Cortex of kidney (tissue), 1 donor: ENCODE results near the gene SMAP1.
"Not testable (repeated sequence)": the region's sequence is repeated elsewhere in the genome, so short reads cannot be mapped to it uniquely, and the experiment has no call there.

Experiments
- DNase-seq: peaks from one replicate; lab custom pipeline; 2025; lab: John Stamatoyannopoulos, UW

Gene SMAP1

GRCh38 chr6:70740746-70741145 is 73.1 kb downstream of the SMAP1 start:
- DNase-seq = not testable (repeated sequence)

GRCh38 chr6:70742462-70742861 is 74.8 kb downstream of the SMAP1 start:
- DNase-seq = not testable (repeated sequence)

- DNase-seq = no peak
Measured at GRCh38 chr6:70753870-70754380, 86.2 kb downstream of the SMAP1 start.

GRCh38 chr6:70758883-70759282 is 91.2 kb downstream of the SMAP1 start:
- DNase-seq = no peak

GRCh38 chr6:70763754-70764510 is 96.2 kb downstream of the SMAP1 start:
- DNase-seq = no peak

- no peak for DNase-seq
Measured at GRCh38 chr6:70764706-70765105, 97.0 kb downstream of the SMAP1 start.

GRCh38 chr6:70771351-70771750 is 103.7 kb downstream of the SMAP1 start:
- DNase-seq = not testable (repeated sequence)

- DNase-seq = no peak
Measured at GRCh38 chr6:70779934-70780333, 112.3 kb downstream of the SMAP1 start.

- no peak for DNase-seq
Measured at GRCh38 chr6:70790483-70791224, 123.0 kb downstream of the SMAP1 start.

GRCh38 chr6:70797625-70798024 is 129.9 kb downstream of the SMAP1 start:
- DNase-seq = no peak

GRCh38 chr6:70806086-70806485 is 138.4 kb downstream of the SMAP1 start:
- no peak for DNase-seq

- DNase-seq = no peak
Measured at GRCh38 chr6:70811788-70812187, 144.1 kb downstream of the SMAP1 start.

GRCh38 chr6:70813885-70814284 is 146.2 kb downstream of the SMAP1 start:
- DNase-seq = no peak

- no peak for DNase-seq
Measured at GRCh38 chr6:70819646-70820045, 152.0 kb downstream of the SMAP1 start.

GRCh38 chr6:70820778-70821177 is 153.1 kb downstream of the SMAP1 start:
- no peak for DNase-seq

GRCh38 chr6:70821751-70822150 is 154.1 kb downstream of the SMAP1 start:
- DNase-seq = no peak

- no peak for DNase-seq
Measured at GRCh38 chr6:70823651-70824050, 156.0 kb downstream of the SMAP1 start.

GRCh38 chr6:70831427-70831826 is 163.7 kb downstream of the SMAP1 start:
- no peak for DNase-seq

GRCh38 chr6:70834520-70834919 is 166.8 kb downstream of the SMAP1 start:
- no peak for DNase-seq

GRCh38 chr6:70838907-70839285 is 171.2 kb downstream of the SMAP1 start:
- no peak for DNase-seq

GRCh38 chr6:70839286-70840266 is 171.9 kb downstream of the SMAP1 start:
- DNase-seq = no peak

GRCh38 chr6:70841112-70841511 is 173.4 kb downstream of the SMAP1 start:
- DNase-seq = no peak
